UCSD-AML1 (cell line): Measurements from ENCODE around the gene SIRT1.
"Not testable (repeated sequence)": the region's sequence is repeated elsewhere in the genome, so short reads cannot be mapped to it uniquely, and the experiment has no call there.

Experiments used
- DNase-seq: peaks from one replicate; lab custom pipeline; 2025; ENCODE audit not compliant: unreplicated experiment; lab: John Stamatoyannopoulos, UW

The SIRT1 gene

DNA sequence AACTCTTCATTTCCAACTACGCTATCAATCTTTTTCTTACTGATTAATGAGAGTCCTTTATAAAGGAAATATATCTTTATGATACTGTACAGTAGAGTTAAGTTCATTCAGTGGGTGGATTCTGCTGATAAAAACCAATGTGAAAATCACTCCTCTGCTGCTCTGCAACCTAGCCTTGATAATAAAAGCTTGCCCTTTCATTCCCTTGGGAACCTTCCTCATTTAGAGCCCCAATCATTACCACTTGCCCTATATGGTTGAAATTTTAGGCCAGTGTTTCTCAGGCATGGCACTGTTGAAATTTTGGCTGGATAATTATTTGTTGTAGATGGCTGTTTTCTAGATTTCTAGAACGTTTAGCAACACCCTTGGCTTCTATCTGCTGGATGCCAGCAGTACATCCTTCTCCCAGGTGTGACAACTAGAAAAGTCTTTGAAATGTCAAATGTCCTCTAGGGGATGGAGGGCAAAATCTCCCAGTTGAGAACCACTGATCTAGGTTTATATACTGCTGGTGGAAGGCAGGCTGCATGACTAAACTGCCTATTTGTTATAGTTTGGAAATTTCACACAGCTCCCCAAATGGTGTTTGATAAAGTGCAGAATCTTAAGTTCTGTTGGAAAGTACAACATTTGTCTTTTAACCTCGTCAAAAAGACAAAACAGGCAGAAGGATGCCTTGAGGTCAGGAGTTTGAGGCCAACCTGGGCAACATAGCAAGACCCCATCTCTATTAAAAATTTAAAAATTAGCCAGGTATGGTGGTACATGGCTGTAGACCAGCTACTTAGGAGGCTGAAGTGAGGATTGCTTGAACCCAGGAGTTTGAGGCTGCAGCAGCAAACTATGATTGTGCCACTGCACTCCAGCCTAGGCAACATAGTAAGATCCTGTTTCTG is 8.9 kb upstream of the SIRT1 start:
- DNase-seq, result no peak

DNA sequence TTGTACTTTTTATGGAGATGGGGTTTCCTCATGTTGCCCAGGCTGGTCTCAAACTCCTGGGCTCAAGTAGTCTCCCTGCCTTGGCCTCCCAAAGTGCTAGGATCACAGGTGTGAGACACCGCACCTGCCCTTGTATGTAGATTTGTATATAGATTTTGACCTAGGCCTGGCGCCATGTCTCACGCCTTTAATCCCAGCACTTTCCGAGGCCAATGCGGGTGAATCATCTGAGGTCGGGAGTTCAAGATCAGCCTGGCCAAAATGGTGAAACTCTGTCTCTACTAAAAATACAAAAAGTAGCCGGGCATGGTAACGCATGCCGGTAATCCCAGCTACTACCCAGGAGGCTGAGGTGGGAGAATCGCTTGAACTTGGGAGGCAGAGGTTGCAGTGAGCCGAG is 7.0 kb upstream of the SIRT1 start:
- not testable (repeated sequence) for DNase-seq

DNA sequence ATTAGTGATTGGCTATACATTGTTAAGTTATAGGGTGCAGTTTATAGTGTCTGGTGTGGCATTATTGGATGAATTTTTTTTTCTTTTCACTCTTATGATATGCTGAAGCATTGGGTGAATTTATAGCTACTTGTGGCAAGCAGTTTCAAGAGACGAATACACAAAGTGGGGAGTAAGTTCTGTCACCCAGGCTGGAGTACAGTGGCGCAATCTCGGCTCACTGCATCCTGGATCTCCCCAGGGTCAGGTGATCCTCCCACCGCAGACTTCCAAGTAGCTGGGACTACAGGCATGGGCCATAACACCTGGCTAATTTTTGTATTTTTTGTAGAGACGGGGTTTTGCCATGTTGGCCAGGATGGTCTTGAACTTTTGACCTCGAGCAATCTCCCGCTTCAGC is 6.3 kb upstream of the SIRT1 start:
- DNase-seq, result no peak

DNA sequence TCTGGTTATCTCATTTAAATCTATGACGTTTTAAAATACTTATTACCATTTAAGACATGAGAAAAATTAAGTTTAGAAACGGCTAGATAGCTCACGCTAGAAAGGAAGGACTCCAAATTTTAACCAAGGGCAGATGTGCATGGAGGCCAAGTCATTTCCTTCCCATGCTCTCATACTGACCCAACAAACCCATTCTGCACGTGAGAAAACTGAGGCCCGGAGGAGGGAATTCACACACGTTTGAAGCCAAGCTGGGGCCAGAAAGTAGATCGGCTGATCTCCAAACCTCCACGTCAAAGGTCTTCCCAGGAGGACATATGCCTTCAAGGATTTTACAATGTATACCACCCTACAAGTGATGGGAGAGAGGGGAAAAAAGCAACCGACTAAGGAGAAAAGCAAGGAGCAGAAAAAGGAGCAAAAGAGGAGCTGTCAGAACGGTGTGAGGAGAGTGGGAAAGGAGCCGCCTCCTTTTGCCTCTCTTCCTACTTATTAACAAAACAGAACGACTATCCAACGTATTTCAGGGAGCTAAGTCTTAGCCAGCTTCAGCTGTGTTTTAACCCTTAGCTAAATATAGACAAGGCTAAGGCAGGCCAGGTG is 645 bp upstream of the SIRT1 start:
- DNase-seq, result peak; percentile 14

DNA sequence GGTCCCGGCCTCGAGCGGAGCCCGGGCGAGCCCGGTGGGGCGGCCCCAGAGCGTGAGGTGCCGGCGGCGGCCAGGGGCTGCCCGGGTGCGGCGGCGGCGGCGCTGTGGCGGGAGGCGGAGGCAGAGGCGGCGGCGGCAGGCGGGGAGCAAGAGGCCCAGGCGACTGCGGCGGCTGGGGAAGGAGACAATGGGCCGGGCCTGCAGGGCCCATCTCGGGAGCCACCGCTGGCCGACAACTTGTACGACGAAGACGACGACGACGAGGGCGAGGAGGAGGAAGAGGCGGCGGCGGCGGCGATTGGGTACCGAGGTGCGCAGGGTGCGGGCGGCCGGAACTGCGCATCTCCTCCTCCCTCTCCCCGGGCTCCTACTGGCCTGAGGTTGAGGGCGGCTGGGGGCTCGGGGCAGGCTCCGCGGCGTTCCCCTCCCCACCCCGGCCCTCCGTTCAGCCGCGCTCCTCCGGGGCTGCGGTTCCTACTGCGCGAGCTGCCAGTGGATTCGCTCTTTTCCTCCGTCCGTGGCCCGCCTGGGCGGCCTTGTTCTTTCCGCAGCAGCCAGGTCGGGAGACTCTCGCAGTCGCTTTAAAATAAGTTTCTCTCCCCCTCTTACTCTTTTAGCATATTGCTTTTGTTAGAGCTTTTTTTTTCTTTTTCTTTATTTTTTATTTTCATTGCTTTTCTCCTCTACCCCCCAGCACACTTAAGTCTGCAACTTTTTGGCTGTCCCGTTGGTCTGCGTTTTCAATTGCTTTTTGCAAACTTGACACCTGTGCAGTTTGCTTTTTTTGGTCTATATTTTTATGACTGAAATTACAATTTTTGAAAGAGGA is 600 bp downstream of the SIRT1 start:
- peak; percentile 81 for DNase-seq

DNA sequence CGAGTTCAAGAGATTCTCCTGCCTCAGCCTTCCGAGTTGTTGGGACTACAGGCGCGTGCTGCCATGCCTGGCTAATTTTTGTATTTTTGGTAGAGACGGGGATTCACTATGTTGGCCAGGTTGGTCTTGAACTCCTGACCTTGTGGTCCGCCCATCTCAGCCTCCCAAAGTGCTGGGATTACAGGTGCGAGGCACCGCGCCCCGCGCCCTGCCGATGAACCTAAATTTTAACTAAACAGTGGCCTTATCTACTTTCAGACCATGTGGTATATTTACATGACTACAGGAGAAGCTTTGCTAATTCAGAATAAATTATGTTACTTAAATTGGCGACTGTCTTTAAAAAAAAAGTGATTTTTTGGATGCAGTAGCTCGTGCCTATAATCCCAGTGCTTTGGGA is 9.2 kb downstream of the SIRT1 start:
- no peak for DNase-seq

DNA sequence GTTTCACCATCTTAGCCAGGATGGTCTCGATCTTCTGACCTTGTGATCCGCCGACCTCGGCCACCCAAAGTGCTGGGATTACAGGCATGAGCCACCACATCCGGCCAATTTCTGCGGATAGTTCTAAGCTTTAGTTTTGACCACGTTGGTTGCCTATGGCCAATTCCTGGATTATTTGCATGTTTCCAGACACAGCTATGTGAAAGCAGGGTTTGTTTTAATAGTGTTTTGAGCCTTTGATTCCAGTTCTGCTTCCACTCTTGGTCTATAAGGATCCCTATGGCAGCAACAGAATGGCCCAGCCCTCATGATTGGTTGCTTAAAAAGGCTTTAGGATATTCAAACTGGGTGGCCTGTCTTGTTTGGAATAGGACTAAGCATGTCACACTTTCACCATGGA is 19.1 kb downstream of the SIRT1 start:
- no peak for DNase-seq

DNA sequence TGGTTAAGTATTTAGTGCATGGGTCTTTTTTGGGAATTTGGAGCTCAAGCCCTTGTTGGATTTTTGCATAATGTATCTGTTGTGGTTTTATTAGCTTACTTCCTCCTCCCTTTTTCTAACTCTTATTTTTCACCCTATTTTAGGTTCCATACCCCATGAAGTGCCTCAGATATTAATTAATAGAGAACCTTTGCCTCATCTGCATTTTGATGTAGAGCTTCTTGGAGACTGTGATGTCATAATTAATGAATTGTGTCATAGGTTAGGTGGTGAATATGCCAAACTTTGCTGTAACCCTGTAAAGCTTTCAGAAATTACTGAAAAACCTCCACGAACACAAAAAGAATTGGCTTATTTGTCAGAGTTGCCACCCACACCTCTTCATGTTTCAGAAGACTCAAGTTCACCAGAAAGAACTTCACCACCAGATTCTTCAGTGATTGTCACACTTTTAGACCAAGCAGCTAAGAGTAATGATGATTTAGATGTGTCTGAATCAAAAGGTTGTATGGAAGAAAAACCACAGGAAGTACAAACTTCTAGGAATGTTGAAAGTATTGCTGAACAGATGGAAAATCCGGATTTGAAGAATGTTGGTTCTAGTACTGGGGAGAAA is 28.0 kb downstream of the SIRT1 start:
- no peak for DNase-seq

DNA sequence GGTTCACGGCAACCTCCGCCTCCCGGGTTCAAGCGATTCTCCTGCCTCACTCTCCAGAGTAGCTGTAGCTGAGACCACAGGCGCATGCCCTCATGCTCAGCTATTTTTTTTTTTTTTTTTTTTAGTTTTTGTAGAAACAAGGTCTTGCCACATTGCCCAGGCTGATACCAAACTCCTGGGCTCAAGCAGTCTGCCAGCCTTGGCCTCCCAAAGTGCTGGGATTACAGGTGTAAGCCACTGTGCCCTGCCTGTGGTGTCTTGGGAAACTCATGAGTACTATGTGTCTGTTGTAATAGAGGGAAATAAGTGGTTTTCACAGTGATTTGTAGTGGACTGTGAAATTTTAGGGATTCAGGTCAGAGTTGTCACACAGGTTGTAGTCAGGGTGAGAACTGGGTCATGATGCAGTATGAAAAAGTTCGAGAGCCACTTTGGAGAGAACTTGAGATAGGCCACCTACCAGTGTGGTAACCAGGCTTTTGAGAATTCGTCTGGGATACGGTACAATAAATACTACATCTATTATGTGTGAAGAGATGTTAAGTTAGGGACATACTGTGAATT is 30.4 kb downstream of the SIRT1 start:
- no peak for DNase-seq

DNA sequence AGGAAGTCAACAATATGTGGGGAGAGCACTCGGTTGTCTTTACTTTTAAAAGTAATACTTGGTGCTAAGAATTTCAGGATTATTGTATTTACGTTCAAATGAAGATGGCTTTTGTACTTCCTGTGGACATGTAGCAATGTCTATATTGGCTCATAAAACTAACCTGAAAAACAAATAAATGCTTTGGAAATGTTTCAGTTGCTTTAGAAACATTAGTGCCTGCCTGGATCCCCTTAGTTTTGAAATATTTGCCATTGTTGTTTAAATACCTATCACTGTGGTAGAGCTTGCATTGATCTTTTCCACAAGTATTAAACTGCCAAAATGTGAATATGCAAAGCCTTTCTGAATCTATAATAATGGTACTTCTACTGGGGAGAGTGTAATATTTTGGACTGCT is 32.7 kb downstream of the SIRT1 start:
- no peak for DNase-seq

DNA sequence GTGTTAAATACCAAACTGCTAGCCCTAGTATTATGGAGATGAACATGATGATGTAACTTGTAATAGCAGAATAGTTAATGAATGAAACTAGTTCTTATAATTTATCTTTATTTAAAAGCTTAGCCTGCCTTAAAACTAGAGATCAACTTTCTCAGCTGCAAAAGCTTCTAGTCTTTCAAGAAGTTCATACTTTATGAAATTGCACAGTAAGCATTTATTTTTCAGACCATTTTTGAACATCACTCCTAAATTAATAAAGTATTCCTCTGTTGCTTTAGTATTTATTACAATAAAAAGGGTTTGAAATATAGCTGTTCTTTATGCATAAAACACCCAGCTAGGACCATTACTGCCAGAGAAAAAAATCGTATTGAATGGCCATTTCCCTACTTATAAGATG is 33.2 kb downstream of the SIRT1 start:
- DNase-seq, result no peak

DNA sequence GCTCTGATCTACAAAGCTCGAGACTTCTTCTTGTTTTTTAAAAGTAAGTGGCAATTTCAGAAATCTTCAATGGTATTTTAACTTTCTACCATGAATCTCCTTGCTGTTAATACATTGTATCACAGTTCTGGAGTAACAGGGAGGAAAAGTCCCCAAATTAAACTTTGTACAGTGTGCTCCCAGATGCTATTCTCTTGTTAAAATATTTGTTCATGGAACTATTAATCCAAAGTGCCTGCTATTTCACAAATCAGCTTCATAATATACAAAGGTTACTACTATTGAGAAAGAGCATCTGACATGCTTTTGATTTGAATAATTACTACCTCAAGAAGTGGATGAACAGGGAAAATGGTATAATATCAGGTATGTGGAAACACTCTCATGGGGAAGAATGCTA is 36.6 kb downstream of the SIRT1 start:
- DNase-seq, result no peak

DNA sequence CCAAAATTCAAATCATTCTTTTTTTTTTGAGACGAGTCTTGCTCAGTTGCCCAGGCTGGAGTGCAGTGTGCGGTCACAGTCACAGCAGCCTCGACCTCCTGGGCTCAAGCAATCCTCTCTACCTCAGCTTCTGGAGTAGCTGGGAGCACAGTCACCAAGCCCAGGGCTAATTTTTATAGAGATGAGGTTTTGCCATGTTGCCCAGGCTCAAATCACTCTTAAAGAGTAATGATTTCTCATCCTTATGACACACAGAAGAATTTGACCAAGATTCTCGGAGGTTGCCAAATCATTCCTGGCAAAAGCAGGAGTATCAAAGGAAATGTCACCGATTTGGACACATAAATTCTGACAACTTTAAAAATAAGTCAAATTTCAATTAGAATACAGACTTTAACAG is 39.1 kb downstream of the SIRT1 start:
- DNase-seq, result no peak

DNA sequence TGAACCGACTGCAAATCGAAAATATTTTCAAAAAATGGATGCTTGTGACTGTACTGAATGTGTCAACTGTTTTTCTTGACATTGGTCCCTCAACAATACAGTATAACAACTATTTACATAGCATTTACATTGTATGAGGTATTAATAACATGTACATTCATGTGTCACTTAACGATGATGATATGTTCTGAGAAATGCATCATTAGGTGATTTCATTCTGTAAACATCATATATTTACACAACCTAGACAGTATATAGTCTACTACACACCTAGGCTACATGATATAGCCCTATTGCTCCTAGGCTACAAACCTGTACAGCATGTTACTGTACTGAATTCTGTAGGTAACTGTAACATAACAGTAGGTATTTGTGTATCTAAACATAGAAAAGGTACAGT is 39.7 kb downstream of the SIRT1 start:
- DNase-seq, result no peak

DNA sequence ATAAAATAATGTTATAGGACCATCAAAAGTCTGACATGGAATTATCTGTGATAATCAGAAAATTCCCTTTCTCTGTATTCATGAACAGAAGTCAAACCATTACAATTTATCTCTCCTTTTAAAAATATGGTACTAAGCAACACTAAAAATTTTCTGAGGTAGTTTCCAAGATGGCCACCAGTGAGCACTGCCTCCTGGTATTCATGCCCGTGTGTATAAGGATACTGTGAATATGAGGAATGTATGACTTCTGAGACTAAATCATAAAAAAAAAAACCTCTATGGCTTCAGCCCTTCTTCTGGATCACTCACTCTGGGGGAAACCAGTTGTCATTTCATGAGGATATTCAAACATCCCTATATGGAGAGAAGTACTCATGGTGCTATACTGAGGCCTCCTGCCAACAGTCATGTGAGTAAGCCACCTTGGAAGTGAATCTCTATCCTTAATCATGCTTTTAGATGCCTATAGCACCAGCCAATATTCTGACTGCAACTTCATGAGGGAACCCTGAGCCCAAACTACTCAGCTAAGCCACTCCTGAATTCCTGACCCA is 41.1 kb downstream of the SIRT1 start:
- DNase-seq, result no peak

DNA sequence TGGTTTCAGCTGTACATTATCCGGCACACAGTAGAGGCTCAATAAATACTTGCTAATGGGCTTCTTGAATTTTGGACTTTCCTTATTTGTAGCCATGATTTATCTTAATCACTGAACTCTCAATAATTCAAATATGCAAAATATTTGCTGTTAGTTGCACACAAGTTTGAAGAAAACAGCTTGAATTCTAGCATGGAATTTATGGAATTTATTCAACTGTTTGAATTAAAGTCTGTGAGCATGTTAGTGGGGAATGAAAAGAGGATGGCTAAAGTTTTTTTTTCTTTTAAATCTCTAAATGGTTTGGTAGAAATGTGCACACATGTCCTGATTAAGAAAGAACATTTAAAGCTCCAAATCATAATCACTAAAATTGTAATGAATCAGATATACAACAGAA is 42.5 kb downstream of the SIRT1 start:
- no peak for DNase-seq

DNA sequence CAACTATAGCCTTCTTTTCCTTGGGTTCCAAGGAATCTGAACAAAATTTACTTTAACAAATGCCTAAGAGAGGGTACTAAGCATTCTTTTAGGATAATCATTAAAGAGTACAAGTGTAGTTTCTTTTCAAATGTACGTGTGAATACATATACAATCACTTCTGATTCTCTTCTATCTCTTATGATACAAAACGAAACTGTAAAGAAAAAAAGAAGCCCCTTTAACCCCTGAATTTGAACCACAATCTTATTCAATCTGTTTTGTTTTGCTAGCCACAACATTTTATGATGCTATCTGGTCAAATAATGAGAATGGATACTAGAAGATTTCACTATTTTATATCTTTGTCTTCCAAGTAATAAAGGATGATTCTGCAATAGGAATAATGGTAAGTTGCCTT is 48.7 kb downstream of the SIRT1 start:
- no peak for DNase-seq

DNA sequence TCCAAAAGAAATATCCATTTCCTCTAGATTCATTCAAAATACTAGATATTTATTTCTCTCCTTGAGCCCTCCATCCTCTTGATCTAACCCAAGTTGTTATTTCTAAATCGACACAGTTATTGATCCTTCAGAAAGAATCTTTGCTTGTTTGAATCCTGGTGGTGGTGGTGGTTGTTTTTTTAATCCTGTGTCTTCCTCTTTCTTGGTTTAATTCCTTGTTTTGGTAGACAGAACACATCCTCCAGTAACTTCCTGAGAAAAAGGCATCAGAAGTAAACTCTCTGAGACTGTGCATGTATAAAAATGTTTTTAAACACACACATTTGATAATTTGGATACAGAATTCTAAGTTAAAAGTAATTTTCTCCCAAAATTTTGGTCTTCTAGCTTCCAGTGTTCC is 49.9 kb downstream of the SIRT1 start:
- no peak for DNase-seq

DNA sequence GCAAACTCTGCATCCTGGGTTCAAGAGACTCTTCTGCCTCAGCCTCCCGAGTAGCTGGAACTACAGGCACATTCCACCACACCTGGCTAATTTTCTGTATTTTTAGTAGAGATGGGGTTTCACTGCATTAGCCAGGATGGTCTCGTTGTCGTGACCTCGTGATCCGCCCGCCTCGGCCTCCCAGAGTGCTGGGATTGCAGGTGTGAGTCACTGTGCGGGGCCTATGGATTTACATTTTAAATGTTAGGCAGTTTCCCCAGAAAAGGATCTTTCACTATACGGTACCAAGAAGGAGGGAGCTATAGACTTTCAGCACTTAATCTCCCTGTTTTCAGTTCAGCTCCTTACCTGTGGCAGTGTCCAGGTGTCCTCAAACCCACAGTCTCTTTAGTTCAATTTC is 50.8 kb downstream of the SIRT1 start:
- no peak for DNase-seq

DNA sequence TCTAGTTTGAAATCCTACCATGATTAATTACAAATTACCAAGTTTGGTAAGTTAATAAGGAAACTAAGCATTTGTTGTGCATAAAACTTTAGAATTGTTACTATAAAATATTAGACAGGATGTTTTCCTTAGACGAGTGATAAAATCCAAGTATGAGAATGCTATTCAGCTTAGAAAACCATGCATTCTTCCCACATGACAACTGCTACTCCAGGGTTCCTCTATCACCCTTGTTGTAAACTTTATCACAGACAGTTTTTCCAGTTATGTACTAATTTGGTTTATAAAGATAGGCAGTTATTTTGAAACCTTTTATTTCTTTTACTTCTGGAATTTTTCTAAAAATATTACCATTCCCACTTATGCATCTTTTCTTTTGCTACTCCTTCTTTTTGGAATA is 52.0 kb downstream of the SIRT1 start:
- no peak for DNase-seq

DNA sequence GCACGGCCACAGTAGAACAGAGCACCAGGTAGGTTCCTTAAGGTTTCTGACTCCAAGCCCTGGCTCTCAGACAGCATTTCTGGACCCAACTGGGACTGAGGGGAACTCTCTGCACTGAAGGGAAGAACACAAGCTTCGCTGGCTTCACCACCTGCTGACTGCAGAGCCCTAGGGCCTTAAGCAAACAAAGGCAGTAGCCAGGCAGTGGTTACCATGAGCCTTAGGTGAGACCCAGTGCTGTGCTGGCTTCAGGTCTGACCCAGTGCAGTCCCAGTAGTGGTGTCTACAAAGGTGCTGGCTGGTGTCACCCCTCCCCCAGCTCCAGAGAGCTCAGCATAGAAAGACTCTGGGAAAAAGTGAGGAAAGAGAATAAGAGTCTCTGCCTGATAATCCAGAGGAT is 59.5 kb downstream of the SIRT1 start:
- DNase-seq, result no peak
